Measurements from ENCODE around the gene SLIT1. TPM values are rescaled to one million over a fixed set of nuclear protein-coding genes. Genes with fewer than 3 reads are reported as not detected.

Gene SLIT1
- total and polyA plus RNA-seq, 3 donors from 2014 or later, result 1.9 to 4.6 (median 2.5) TPM

- no peaks in the 10 kb centered on the region for H3K36me3 ChIP-seq (ENCODE audit: low read depth, missing control alignments)
- no peak overlapping the region for H3K27ac ChIP-seq
- no peaks in the 10 kb centered on the region for H3K9me3 ChIP-seq
- WGBS, 2 donors, result 71 to 74% methylated on average over 5 to 7 of the region's 7 CpGs
- no peak for DNase-seq
- intact Hi-C loops (cut with DNase I; ENCODE audit: low total_unique reads), result no loop called here
- TF ChIP-seq POLR2A (IDR thresholded peaks at IDR 0.05), result no peak
- no peaks in the 10 kb centered on the region for H3K27me3 ChIP-seq
- no peaks in the 10 kb centered on the region for H3K4me1 ChIP-seq
- no peak overlapping the region for H3K4me3 ChIP-seq
These were observed 46.9 kb downstream of the SLIT1 start for GRCh38 chr10:97138846-97139245.

- intact Hi-C loops (cut with DNase I; ENCODE audit: low total_unique reads), result no loop called here
- no peak for DNase-seq
- 79 to 85% methylated on average over 15 of the region's 15 CpGs for WGBS, 2 donors
- H3K27me3 ChIP-seq, result no peaks in the 10 kb centered on the region
- H3K27ac ChIP-seq, result no peak overlapping the region
- no peaks in the 10 kb centered on the region for H3K9me3 ChIP-seq
- H3K36me3 ChIP-seq (ENCODE audit: low read depth, missing control alignments), result no peaks in the 10 kb centered on the region
- H3K4me3 ChIP-seq, result no peak overlapping the region
- TF ChIP-seq POLR2A (IDR thresholded peaks at IDR 0.05) (no peak), CTCF (IDR thresholded peaks at IDR 0.05) (no peak)
- H3K4me1 ChIP-seq, result no peaks in the 10 kb centered on the region
These were observed 47.6 kb downstream of the SLIT1 start for GRCh38 chr10:97138174-97138573.

GRCh38 chr10:97136756-97137155 lies 49.0 kb downstream of the SLIT1 start:
- TF ChIP-seq CTCF (IDR thresholded peaks at IDR 0.05) (no peak), POLR2A (IDR thresholded peaks at IDR 0.05) (no peak)
- Histone ChIP-seq H3K36me3 (ENCODE audit: low read depth, missing control alignments) (no peaks in the 10 kb centered on the region), H3K27ac (no peak overlapping the region), H3K27me3 (no peaks in the 10 kb centered on the region), H3K4me1 (no peaks in the 10 kb centered on the region), H3K4me3 (no peak overlapping the region), H3K9me3 (no peaks in the 10 kb centered on the region)
- WGBS, 2 donors, result 58 to 61% methylated on average over 3 of the region's 3 CpGs
- DNase-seq, result no peak
- intact Hi-C loops (cut with DNase I; ENCODE audit: low total_unique reads), result no loop called here

GRCh38 chr10:97135464-97135863 lies 50.3 kb downstream of the SLIT1 start:
- intact Hi-C loops (cut with DNase I; ENCODE audit: low total_unique reads), result no loop called here
- Histone ChIP-seq H3K27ac (no peak overlapping the region), H3K36me3 (ENCODE audit: low read depth, missing control alignments) (no peaks in the 10 kb centered on the region), H3K4me1 (no peaks in the 10 kb centered on the region), H3K4me3 (no peak overlapping the region), H3K9me3 (no peaks in the 10 kb centered on the region), H3K27me3 (no peaks in the 10 kb centered on the region)
- TF ChIP-seq POLR2A (IDR thresholded peaks at IDR 0.05) (no peak), CTCF (IDR thresholded peaks at IDR 0.05) (no peak)
- 75 to 88% methylated on average over 10 to 11 of the region's 11 CpGs for WGBS, 2 donors
- no peak for DNase-seq

- Histone ChIP-seq H3K36me3 (ENCODE audit: low read depth, missing control alignments) (no peaks in the 10 kb centered on the region), H3K4me1 (no peaks in the 10 kb centered on the region), H3K9me3 (no peaks in the 10 kb centered on the region), H3K4me3 (no peak overlapping the region), H3K27ac (no peak overlapping the region), H3K27me3 (no peaks in the 10 kb centered on the region)
- WGBS, 2 donors, result 91 to 95% methylated on average over 15 of the region's 15 CpGs
- TF ChIP-seq CTCF (IDR thresholded peaks at IDR 0.05) (no peak), POLR2A (IDR thresholded peaks at IDR 0.05) (no peak)
- intact Hi-C loops (cut with DNase I; ENCODE audit: low total_unique reads), result no loop called here
- no peak for DNase-seq
These were observed 50.8 kb downstream of the SLIT1 start for GRCh38 chr10:97134983-97135382.

All from testis (tissue), 3 donors.